Right renal pelvis (tissue), 4 donors: Measurements from ENCODE around the gene ARHGAP45. TPM values are rescaled to one million over a fixed set of nuclear protein-coding genes. Genes with fewer than 3 reads are reported as not detected.
A peak's percentile ranks its signal among the peaks of the same experiment; 100 is the strongest.

ENCODE experiments used
- DNase-seq, 4 donors: peaks; one replicate each; pipeline ENCODE4 v3.0.0-alpha.2; 2013; ENCODE audit warnings: low read depth in 4 of 4, low spot score in 3 of 4, missing footprints in 1 of 4
- polyA plus RNA-seq, 4 donors: library from polyadenylated mRNA; unstranded; fragments of 120-200 nt; gene quantifications; one replicate each; pipeline ENCODE4 v1.2.1, GENCODE V29; 2013; ENCODE audit not compliant: insufficient read length in 4 of 4

The ARHGAP45 gene
- polyA plus RNA-seq, 4 donors: 9.3 to 12.8 (median 9.7) TPM

DNA sequence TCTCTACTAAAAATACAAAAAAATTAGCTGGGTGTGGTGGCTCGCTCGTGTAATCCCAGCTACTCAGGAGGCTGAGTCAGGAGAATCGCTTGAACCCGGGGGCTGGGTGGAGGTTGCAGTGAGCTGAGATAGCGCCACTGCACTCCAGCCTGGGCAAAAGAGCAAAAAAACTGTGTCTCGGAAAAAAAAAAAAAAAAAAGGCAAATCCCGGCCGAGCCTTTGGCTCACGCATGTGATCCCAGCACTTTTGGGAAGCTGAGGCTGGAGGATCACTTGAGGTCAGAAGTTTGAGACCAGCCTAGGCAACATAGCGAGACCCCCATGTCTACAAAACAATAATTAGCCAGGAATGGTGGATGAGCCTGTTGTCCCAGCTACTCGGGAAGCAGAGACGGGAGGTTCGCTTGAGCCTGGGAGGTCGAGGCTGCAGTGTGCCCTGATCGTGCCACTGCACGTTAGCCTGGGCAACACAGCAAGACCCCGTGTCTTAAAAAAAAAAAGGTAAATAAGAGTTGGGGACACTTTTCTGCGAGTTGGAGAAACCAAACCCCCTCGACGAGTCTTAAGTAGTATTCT is 36.3 kb downstream of the ARHGAP45 start:
- DNase-seq: no peak

DNA sequence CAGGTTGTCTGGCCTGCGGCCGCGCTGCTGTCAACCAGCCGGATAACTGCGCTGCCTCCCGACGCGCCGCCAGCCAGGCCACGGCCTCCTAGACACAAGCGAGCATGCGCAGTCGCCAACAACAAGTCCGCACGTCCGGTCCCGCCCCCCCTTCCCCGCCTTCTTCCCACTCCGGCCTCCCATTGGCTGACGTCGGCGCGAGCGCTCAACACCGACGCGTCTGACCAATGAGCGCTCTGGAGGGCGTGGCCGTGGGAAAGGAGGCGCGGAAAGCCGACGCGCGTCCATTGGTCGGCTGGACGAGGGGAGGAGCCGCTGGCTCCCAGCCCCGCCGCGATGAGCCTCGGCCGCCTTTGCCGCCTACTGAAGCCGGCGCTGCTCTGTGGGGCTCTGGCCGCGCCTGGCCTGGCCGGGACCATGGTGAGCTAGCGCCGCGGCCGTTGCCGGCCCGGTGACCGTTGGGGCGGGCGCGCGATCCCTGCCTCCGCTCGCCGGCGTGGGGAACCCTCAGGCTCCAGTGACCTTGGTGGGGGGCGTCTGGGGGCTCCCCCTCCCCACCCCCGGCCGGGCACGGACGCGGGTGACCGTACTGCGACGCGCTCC is 36.8 kb downstream of the ARHGAP45 start, which contains the start of gene GPX4:
Gene GPX4, plus strand, starts transcription at position 287 of the 603 bp plus-strand sequence. Its CDS starts 50 bp downstream, at position 337.
- DNase-seq: peak; percentile 99 to 100 (median 99)

- DNase-seq: no peak
These were observed 37.5 kb downstream of the ARHGAP45 start for GRCh38 chr19:1104311-1105007.

DNA sequence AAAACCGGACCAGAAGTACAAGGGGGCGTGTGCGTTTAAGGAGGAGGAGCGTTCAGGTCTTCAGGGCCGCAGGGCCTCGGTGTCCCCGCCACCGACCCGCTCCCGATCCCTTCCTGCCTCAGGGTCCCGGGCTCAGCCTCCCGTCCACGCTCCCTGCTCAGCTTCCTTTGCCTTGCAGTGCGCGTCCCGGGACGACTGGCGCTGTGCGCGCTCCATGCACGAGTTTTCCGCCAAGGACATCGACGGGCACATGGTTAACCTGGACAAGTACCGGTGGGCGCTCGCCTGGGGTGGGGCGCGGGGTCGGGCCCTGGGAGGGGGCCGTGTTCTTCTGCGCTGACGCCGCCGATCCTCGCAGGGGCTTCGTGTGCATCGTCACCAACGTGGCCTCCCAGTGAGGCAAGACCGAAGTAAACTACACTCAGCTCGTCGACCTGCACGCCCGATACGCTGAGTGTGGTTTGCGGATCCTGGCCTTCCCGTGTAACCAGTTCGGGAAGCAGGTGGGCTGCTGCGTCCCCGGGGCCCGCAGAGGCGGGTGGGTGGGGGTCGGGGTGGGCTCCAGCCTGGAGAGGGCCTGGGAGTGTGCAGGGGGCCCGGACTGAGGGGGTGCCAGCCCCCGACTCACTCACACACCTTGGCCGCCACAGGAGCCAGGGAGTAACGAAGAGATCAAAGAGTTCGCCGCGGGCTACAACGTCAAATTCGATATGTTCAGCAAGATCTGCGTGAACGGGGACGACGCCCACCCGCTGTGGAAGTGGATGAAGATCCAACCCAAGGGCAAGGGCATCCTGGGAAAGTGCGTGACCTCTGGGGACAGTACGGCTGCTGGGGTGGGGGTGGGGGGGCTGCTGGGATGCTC is 38.3 kb downstream of the ARHGAP45 start:
- DNase-seq: no peak

- DNase-seq: no peak
These were observed 39.2 kb downstream of the ARHGAP45 start for GRCh38 chr19:1105873-1106840.

- DNase-seq: no peak
These were observed 40.1 kb downstream of the ARHGAP45 start for GRCh38 chr19:1106841-1107660.

DNA sequence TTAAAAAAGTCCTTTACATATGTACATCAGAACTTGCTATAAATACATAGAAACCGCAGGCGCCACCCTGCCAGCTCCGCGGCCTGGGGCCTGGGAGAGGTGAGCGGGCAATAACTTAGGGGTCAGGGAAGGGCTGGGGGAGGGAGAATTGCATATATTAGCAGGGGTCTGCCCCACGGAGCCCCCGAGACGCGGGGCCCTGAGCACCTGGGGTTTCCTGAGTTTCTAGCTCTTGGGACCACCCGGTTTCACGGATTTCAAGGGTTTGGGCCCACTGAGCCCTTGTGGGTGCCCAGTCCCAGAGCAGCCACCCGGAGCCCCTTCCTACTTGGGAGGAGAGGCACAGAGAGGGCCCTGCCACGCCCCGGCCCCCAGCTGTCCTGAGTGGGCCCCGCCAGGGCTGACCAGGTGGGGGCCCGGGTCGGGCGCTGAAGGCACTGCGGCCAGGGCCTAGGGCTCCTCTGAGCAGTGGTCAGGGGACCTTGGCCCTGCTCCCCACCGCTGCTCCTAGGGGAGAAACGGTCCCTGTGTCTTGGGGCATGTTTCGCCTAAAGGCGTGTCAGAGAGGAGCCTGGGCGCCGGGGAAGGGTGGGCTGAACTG is 40.8 kb downstream of the ARHGAP45 start:
- DNase-seq: no peak

DNA sequence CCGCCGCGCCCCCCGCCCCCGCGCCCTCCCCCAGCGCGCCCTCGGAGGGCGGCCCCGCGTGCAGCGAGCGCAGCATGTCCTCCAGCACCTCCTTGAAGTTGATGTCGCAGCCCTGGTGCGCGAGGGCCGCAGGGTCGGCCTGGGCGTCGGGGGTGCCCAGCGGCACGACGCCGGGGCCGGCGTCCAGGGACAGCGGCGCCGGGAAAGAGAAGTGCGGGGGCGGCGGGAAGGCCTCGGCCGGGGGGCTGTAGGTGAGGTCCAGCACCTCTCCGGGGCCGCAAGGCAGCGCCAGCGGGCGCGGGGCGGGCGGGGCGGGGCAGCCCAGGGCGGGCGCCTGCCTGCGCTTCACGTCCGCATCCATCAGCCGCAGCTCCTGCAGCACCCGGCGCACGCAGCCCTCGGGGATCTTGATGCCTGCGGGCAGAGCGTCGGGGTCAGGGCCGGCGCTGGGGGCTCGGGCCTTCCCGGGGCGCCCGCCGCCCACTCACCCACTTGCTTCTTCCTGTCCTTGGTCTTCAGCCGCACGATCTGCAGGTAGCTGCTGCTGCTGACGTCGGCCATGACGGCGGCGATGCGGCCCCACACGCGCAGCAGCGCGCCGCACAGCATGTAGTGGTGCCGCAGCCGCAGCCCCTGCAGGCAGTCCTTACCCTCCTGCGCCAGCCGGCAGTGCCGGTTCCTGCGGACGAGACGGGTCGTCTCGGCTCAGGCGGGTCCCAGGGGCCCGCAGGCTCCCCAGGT is 41.5 kb downstream of the ARHGAP45 start:
- DNase-seq: no peak

GRCh38 chr19:1109032-1109551 is 42.1 kb downstream of the ARHGAP45 start:
- no peak for DNase-seq

DNA sequence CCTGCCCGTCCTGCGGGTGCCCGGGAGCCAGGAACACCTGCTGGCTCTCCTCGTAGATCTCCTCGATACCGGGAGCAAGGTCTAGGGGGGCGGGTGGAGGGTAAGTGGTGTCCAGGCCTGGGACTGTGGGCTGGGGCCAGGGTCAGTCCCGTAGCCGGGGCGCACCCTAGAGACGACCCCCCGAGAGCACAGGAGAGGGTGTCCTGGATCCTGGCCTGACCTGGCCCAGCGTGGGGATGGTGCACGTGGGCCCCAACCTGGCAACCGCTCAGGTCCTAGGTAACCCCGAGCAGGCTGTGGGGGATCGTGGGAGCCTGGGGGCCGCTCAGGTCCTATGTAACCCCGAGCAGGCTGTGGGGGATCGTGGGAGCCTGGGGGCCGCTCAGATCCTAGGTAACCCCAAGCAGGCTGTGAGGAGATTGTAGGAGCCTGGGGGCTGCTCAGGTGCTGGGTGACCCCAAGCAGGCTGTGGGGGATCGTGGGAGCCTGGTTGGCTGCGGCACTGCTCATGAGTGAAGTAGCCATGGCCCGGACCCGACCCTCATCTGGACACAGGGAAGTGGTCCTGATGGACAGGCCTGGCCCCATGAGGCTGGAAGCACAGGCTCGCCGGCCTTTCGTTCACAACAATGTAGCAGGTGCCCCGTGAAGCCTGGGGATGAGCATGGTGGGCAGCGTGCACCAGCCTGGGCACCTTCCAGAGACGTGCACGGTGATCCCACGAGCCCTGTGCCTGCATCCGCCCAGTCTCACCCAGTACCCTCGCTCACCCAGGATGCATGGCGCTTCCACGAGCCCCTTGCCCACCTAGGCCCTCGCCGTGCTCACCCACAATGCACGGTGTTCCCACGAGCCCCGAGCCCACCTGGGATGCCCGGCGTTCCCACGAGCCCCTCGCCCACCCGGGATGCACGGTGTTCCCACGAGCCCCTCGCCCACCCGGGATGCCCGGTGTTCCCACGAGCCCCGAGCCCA is 43.0 kb downstream of the ARHGAP45 start:
- no peak for DNase-seq

DNA sequence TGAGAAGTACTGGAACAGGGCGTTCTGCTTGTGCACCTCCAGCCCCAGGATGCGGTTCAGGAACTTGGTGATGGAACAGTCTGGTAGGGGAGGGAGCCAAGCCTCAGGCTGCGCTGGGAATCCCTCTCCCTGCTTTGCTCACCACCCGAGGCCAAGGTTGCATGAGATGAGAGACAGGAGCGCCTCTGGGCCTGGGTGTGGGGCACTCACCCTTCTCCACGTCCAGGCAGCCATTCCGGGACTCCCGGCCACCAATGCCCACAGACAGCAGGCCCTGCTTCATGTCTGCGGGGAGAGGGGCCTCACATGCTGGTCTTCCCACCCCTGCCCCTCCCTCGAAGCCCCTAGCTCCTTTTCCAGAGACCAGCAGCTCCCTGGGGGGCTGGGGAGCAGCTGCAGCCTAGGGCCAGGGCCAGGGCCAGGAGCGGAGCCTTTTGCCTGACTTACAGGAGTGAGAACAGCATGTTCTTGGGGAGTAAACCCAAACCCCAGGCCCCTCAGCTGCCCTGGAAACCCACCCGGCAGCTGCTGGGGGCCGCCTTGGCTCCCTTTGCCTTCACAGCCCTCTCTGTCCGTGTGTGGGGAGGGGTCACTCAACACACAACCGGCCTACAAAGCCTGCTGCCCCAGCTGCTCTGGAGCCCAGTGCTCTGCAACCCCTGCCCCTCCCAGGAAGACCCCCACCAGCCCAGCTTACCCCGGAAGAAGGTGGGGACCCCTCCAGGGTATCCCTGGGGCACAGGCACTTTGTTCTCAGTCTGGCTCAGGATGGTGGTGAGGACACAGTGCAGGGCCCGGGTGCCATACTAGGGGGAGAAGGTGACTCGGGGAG is 44.1 kb downstream of the ARHGAP45 start:
- no peak for DNase-seq

- no peak for DNase-seq
These were observed 44.8 kb downstream of the ARHGAP45 start for GRCh38 chr19:1111641-1112267.

DNA sequence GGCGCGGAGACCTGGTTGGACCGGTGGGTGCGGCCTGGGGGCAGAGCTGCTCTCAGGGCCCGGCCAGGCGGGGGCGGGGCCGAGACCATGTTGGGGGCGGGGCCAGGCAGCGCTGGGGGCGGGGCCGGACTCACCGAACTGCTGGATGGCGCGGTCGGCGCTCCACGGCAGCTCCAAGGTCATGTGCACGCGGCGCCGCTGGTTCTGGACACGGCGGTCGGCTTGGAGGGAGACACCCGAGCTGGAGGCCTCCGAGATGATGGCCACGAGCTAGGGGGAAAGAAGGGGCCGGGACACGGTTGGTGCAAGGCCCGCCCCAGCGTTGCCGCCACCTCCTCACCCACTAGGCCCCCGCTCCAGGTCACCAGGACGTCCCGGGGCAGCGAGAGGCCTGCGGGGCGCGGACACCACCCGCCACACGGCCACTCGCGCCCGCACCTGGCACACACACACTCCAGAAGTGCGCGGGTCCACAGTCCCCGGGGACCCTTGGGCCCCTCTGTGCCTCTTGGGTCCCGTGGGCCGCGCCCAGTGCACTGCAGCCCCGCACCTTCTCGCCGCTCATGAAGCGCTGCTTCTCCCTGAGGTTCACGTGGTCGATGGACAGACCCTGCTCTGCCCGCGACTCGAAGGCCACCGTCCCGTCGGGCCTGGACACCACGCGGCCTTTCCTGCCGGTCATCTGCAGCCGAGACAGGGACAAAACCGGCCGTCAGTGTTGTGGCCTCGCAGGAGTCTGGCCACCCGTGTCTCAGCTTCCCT is 45.5 kb downstream of the ARHGAP45 start:
- DNase-seq: no peak
